HCT116 (cell line): ENCODE results near the gene LRRC1. TPM values are rescaled to one million over a fixed set of nuclear protein-coding genes. Genes with fewer than 3 reads are reported as not detected.

Source experiments
- ATAC-seq: fragments of 200-7000 bp; cut with Tn5 transposase; 2 replicates; pipeline ENCODE4 v1.9.1; 2020; ENCODE audit warnings: mild to moderate bottlenecking, moderate library complexity
- BruUV-seq: library from RNA; stranded (reverse); fragments of 400-500 nt; replicated peaks from 2 replicates; lab custom pipeline; 2021; lab: Mats Ljungman, UMichigan
- CTCF ChIA-PET: fragments of 300-600 bp; sonication (Branson Sonifier 250); formaldehyde crosslinking; loops from one replicate; lab custom pipeline; 2021; ENCODE audit warnings: antibody characterized with exemption; lab: Charles Lee
- POLR2A ChIA-PET: fragments of 300-600, 350-600 bp; sonication (Branson Sonifier 250); formaldehyde crosslinking; loops from one replicate; lab custom pipeline; 2021; ENCODE audit warnings: antibody characterized with exemption; lab: Charles Lee
- RAD21 ChIA-PET, 2 experiments: fragments of 300-600 bp; sonication (Branson Sonifier 250); formaldehyde crosslinking; loops; one replicate each; lab custom pipeline; 2023; ENCODE audit warnings: low total read pairs in 2 of 2; ENCODE audit not compliant: uncharacterized antibody in 2 of 2, unreplicated experiment in 2 of 2, low non-redundant PET in 1 of 2; lab: Charles Lee
- DNase-seq: peaks from one replicate; pipeline ENCODE4 v3.0.0-alpha.2; 2010; ENCODE audit warnings: low read depth, low spot score
- H2AFZ ChIP-seq: fragments of 200-600 bp; shearing (Covaris generic), sonication (generic); 2 replicates; pipeline ENCODE4 v1.6.1; 2017; ENCODE audit warnings: low read depth, mixed run types, mixed read lengths, antibody characterized with exemption, low read length; ENCODE audit not compliant: poor library complexity, severe bottlenecking
- H3K27ac ChIP-seq: 2 replicates; pipeline ENCODE4 v1.5.1; 2012; ENCODE audit warnings: low read depth, low read length
- H3K27me3 ChIP-seq: fragments of 200-600 bp; sonication (generic); 2 replicates; pipeline ENCODE4 v1.6.1; 2016; ENCODE audit warnings: mixed run types, low read length, mixed read lengths; ENCODE audit not compliant: insufficient read depth
- H3K36me3 ChIP-seq, 2 experiments: fragments of 200-500 bp in 1 of 2; fragments of 200-600 bp in 1 of 2; sonication (Bioruptor generic) in 1 of 2; sonication (generic) in 1 of 2; 2 replicates each; pipeline versions ENCODE4 v1.5.1 to v1.6.1; 2014 to 2016; ENCODE audit warnings: low read length in 2 of 2, inconsistent platforms in 1 of 2, mixed read lengths in 1 of 2, mixed run types in 1 of 2; ENCODE audit not compliant: insufficient read depth in 2 of 2, control insufficient read depth in 1 of 2
- H3K4me1 ChIP-seq, 2 experiments: fragments of 200-600 bp in 1 of 2; sonication (generic) in 1 of 2; 2 replicates each; pipeline versions ENCODE4 v1.5.1 to v1.6.1; 2012 to 2017; ENCODE audit warnings: low read length in 2 of 2, inconsistent platforms in 1 of 2, mild to moderate bottlenecking in 1 of 2, mixed read lengths in 1 of 2, mixed run types in 1 of 2, moderate library complexity in 1 of 2; ENCODE audit not compliant: insufficient read depth in 2 of 2, control insufficient read depth in 1 of 2
- H3K4me2 ChIP-seq: fragments of 200-600 bp; sonication (generic); 2 replicates; pipeline ENCODE4 v1.6.1; 2017; ENCODE audit warnings: mixed run types, low read length, mixed read lengths
- H3K4me3 ChIP-seq, 2 experiments: fragments of 200-600 bp in 1 of 2; sonication (generic) in 1 of 2; replicated peaks in 1 of 2; 2 replicates each; pipeline ENCODE4 v1.5.1; 2011 to 2016; ENCODE audit warnings: low read length in 2 of 2, control low read depth in 1 of 2, low read depth in 1 of 2, mild to moderate bottlenecking in 1 of 2, mixed read lengths in 1 of 2, mixed run types in 1 of 2
- H3K79me2 ChIP-seq: fragments of 200-600 bp; sonication (generic); 2 replicates; pipeline ENCODE4 v1.6.1; 2017; ENCODE audit warnings: mild to moderate bottlenecking, mixed run types, low read length, moderate library complexity, mixed read lengths; ENCODE audit not compliant: insufficient read depth
- H3K9ac ChIP-seq: fragments of 200-600 bp; sonication (generic); 2 replicates; pipeline ENCODE4 v1.6.1; 2016; ENCODE audit warnings: low read length, mixed read lengths
- H3K9me2 ChIP-seq: fragments of 200-600 bp; sonication (generic), shearing (Covaris generic); 2 replicates; pipeline ENCODE4 v1.6.1; 2017; ENCODE audit warnings: mixed run types, mild to moderate bottlenecking, moderate library complexity; ENCODE audit not compliant: insufficient read depth
- H3K9me3 ChIP-seq, 2 experiments: fragments of 200-500 bp in 1 of 2; fragments of 200-600 bp in 1 of 2; sonication (Bioruptor generic) in 1 of 2; sonication (generic) in 1 of 2; 2 replicates each; pipeline ENCODE4 v1.6.1; 2014 to 2017; ENCODE audit warnings: low read length in 2 of 2, mixed read lengths in 2 of 2, inconsistent platforms in 1 of 2, low read depth in 1 of 2, mild to moderate bottlenecking in 1 of 2, mixed run types in 1 of 2, moderate library complexity in 1 of 2; ENCODE audit not compliant: control insufficient read depth in 1 of 2, insufficient read depth in 1 of 2
- H4K20me1 ChIP-seq: fragments of 200-600 bp; sonication (generic), shearing (Covaris generic); 2 replicates; pipeline ENCODE4 v1.6.1; 2017; ENCODE audit warnings: mixed run types, mild to moderate bottlenecking, moderate library complexity; ENCODE audit not compliant: insufficient read depth
- POLR2A ChIP-seq: IDR thresholded peaks from 2 replicates; pipeline ENCODE4 v1.7.0; 2011; ENCODE audit warnings: borderline replicate concordance; ENCODE audit not compliant: insufficient read depth, insufficient read length; ENCODE audit errors: extremely low read depth
- POLR2AphosphoS5 ChIP-seq: IDR thresholded peaks from 2 replicates; pipeline ENCODE4 v1.6.1; 2011; ENCODE audit warnings: mild to moderate bottlenecking, low read depth, low read length, moderate library complexity
- TCF7L2 ChIP-seq: IDR thresholded peaks from 2 replicates; pipeline ENCODE4 v1.7.0; 2011; ENCODE audit warnings: borderline replicate concordance, inconsistent platforms; ENCODE audit not compliant: insufficient read depth, insufficient read length; ENCODE audit errors: extremely low read depth
- intact Hi-C: fragments of 100-400 bp; cut with micrococcal nuclease; formaldehyde crosslinking; loops from 2 replicates; pipeline ENCODE4 v1.10.0; 2022
- total RNA-seq: library from RNA; stranded (reverse); gene quantifications from one replicate; pipeline ENCODE4 v1.2.1, GENCODE V29; 2021; ENCODE audit not compliant: unreplicated experiment
- TF ChIP-seq, protein P1 (sequence below): IDR thresholded peaks from 2 replicates; pipeline ENCODE4 v1.6.1; 2011; ENCODE audit warnings: mild to moderate bottlenecking, low read length, moderate library complexity; ENCODE audit not compliant: insufficient replicate concordance; ENCODE audit errors: extremely low read depth
- TF ChIP-seq, protein P2 (sequence below), 3 experiments: fragments of 200-600 bp in 1 of 3; sonication (generic) in 1 of 3; IDR thresholded peaks in 2 of 3; conservative IDR thresholded peaks in 1 of 3; 2 replicates each; pipeline ENCODE4 v1.5.1; 2012 to 2017; ENCODE audit warnings: low read depth in 2 of 3, low read length in 2 of 3, antibody characterized with exemption in 1 of 3, borderline replicate concordance in 1 of 3, control low read depth in 1 of 3, mild to moderate bottlenecking in 1 of 3, mixed read lengths in 1 of 3, mixed run types in 1 of 3, moderate library complexity in 1 of 3; ENCODE audit not compliant: insufficient read depth in 1 of 3

LRRC1 gene
- total RNA-seq, 1 experiment from 2014 or later = 19.8 TPM

DNA sequence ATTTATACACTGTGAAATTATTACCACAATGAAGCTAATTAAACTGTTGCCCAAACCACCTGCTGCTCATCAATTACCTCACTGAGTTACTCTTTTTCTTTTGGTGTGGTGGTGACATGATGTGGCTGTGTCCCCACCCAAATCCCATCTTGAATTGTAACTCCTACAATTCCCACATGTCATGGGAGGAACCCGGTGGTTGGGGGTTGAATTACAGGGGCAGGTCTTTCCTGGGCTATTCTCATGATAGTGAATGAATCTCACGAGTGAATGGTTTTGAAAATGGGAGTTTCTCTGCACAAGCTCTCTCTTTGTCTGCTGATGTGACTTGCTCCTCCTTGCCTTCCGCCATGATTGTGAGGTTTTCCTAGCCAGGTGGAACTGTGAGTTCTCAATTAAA lies 145.0 kb downstream of the LRRC1 start:
- no peak overlapping the region for H3K4me3 ChIP-seq
- H3K79me2 ChIP-seq = no peaks in the 10 kb centered on the region
- H2AFZ ChIP-seq = no peak overlapping the region
- intact Hi-C loops = no loop called here
- H3K9me2 ChIP-seq = no peaks in the 10 kb centered on the region
- POLR2A ChIA-PET = no interaction called here
- no peaks in the 10 kb centered on the region for H3K9me3 ChIP-seq
- ATAC-seq = no peak
- no peaks in the 10 kb centered on the region for H3K27me3 ChIP-seq
- H4K20me1 ChIP-seq = no peaks in the 10 kb centered on the region
- no peak overlapping the region for H3K4me2 ChIP-seq
- DNase-seq = no peak
- no peak for TF ChIP-seq POLR2A
- TF ChIP-seq POLR2AphosphoS5 = no peak
- TF ChIP-seq, protein P1, sequence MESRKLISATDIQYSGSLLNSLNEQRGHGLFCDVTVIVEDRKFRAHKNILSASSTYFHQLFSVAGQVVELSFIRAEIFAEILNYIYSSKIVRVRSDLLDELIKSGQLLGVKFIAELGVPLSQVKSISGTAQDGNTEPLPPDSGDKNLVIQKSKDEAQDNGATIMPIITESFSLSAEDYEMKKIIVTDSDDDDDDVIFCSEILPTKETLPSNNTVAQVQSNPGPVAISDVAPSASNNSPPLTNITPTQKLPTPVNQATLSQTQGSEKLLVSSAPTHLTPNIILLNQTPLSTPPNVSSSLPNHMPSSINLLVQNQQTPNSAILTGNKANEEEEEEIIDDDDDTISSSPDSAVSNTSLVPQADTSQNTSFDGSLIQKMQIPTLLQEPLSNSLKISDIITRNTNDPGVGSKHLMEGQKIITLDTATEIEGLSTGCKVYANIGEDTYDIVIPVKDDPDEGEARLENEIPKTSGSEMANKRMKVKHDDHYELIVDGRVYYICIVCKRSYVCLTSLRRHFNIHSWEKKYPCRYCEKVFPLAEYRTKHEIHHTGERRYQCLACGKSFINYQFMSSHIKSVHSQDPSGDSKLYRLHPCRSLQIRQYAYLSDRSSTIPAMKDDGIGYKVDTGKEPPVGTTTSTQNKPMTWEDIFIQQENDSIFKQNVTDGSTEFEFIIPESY = no peak
- TF ChIP-seq TCF7L2 = no peak
- TF ChIP-seq, protein P2, sequence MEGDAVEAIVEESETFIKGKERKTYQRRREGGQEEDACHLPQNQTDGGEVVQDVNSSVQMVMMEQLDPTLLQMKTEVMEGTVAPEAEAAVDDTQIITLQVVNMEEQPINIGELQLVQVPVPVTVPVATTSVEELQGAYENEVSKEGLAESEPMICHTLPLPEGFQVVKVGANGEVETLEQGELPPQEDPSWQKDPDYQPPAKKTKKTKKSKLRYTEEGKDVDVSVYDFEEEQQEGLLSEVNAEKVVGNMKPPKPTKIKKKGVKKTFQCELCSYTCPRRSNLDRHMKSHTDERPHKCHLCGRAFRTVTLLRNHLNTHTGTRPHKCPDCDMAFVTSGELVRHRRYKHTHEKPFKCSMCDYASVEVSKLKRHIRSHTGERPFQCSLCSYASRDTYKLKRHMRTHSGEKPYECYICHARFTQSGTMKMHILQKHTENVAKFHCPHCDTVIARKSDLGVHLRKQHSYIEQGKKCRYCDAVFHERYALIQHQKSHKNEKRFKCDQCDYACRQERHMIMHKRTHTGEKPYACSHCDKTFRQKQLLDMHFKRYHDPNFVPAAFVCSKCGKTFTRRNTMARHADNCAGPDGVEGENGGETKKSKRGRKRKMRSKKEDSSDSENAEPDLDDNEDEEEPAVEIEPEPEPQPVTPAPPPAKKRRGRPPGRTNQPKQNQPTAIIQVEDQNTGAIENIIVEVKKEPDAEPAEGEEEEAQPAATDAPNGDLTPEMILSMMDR (IDR thresholded peaks at IDR 0.05 in 2 of 3, conservative IDR thresholded peaks at IDR 0.05 in 1 of 3; ENCODE audit: borderline replicate concordance in 1 of 3, insufficient read depth in 1 of 3, low read depth in 2 of 3, low read length in 2 of 3) = peak in 1 of 3 experiments; percentile 19; a peak in 1 of 6 replicates
- TF ChIP-seq, all 23 proteins: peak for 1
- Histone ChIP-seq H3K36me3 (no peaks in the 10 kb centered on the region), H3K4me1 (no peaks in the 10 kb centered on the region), H3K27ac (no peak overlapping the region), H3K9ac (no peak overlapping the region)
- CTCF ChIA-PET = no interaction called here
- no TSS peak for BruUV-seq
- RAD21 ChIA-PET = no interaction called here
